SK-N-SH (cell line): Measurements from ENCODE around the gene CNTNAP5.

Source experiments
- FOXJ3 ChIP-seq: sonication (generic); formaldehyde crosslinking; IDR thresholded peaks from 2 replicates; pipeline ENCODE4 v1.5.1; 2020; ENCODE audit warnings: mild to moderate bottlenecking, missing genetic modification reagents
- MXI1 ChIP-seq: IDR thresholded peaks from 2 replicates; pipeline ENCODE4 v1.6.1; 2012; ENCODE audit warnings: mild to moderate bottlenecking, low read depth, low read length, improper control_type of control experiment
- RFX5 ChIP-seq: IDR thresholded peaks from 2 replicates; pipeline ENCODE4 v1.6.1; 2012; ENCODE audit warnings: mild to moderate bottlenecking, improper control_type of control experiment, low read length
- SMC3 ChIP-seq: IDR thresholded peaks from 2 replicates; pipeline ENCODE4 v1.6.1; 2012; ENCODE audit warnings: low read depth, low read length, improper control_type of control experiment
- YY1 ChIP-seq: IDR thresholded peaks from 2 replicates; pipeline ENCODE4 v1.4.0; 2012; ENCODE audit warnings: low read depth, mild to moderate bottlenecking
- TF ChIP-seq, protein P1 (sequence below): fragments of 200-600 bp; sonication (generic); IDR thresholded peaks from 2 replicates; pipeline ENCODE4 v1.6.1; 2017; ENCODE audit warnings: antibody characterized with exemption, mild to moderate bottlenecking, moderate library complexity

DNA sequence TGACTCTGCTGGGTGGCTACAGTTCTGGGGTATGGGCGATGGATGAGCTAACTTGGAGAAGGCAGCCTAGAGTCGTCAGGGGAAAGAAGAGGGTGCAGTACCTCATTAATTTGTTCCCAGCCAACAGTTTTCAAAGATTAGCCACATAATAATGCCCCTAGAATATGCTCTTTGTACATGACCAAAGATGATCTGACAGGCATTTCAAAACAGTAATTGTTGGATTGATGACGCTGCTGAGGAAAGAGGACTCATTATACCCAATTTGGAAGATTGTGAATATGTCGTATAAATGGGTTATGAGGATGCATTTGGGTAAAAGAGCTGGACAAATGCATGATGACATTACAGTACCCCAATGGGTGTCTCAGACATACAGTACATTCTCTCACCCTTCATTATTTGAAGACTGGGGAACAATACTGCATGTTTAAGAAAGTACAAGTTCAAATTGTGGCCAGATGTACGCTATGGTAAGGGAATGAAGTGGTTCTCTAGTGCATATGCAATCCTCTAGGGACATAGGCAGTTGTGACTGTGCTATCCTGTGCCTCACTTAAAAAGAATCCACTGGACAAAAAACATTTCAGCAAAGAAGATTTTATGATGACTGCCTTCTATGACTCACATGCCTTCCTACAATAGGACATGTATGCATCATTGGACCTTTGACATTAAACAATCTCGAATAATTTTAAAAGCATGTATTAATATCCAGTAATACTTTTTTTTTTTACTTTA lies 233.2 kb downstream of the CNTNAP5 start:
- TF ChIP-seq, protein P1, sequence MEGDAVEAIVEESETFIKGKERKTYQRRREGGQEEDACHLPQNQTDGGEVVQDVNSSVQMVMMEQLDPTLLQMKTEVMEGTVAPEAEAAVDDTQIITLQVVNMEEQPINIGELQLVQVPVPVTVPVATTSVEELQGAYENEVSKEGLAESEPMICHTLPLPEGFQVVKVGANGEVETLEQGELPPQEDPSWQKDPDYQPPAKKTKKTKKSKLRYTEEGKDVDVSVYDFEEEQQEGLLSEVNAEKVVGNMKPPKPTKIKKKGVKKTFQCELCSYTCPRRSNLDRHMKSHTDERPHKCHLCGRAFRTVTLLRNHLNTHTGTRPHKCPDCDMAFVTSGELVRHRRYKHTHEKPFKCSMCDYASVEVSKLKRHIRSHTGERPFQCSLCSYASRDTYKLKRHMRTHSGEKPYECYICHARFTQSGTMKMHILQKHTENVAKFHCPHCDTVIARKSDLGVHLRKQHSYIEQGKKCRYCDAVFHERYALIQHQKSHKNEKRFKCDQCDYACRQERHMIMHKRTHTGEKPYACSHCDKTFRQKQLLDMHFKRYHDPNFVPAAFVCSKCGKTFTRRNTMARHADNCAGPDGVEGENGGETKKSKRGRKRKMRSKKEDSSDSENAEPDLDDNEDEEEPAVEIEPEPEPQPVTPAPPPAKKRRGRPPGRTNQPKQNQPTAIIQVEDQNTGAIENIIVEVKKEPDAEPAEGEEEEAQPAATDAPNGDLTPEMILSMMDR = no peak
- TF ChIP-seq SMC3 (no peak), RFX5 (no peak), MXI1 (no peak), FOXJ3 (no peak), YY1 (no peak)
